ENCODE measurements around the gene FCER2.

GRCh38 chr19:7731218-7731595 lies 29.3 kb upstream of the FCER2 start:
- TF ChIP-seq CTCF (IDR thresholded peaks at IDR 0.05) = no peak
- no peak for TF ChIP-seq POLR2A (IDR thresholded peaks at IDR 0.05)

Data from esophagus squamous epithelium (tissue), 4 donors.